CD14-positive monocyte (primary cell): ENCODE results near the gene VRK3. TPM values are rescaled to one million over a fixed set of nuclear protein-coding genes. Genes with fewer than 3 reads are reported as not detected.

Experiments
- DNase-seq, 3 donors: peaks; one replicate each; pipeline ENCODE4 v3.0.0-alpha.2; 2011 to 2022
- H2AFZ ChIP-seq: 2 replicates; pipeline ENCODE4 v1.6.0; 2012; ENCODE audit warnings: mild to moderate bottlenecking, low read depth, low read length, inconsistent platforms; ENCODE audit not compliant: insufficient read depth, poor library complexity, severe bottlenecking
- H3K27ac ChIP-seq, 2 donors: 1 replicate in 1 of 2; 2 replicates in 1 of 2; pipeline ENCODE4 v1.5.1; 2012 to 2013; ENCODE audit warnings: low read length in 2 of 2, control low read depth in 1 of 2, inconsistent platforms in 1 of 2, low read depth in 1 of 2, mild to moderate bottlenecking in 1 of 2
- H3K27me3 ChIP-seq, 2 donors: one replicate each; pipeline versions ENCODE4 v1.6.0 to v1.6.1; 2011 to 2013; ENCODE audit warnings: low read length in 2 of 2; ENCODE audit not compliant: control insufficient read depth in 2 of 2, insufficient read depth in 2 of 2
- H3K36me3 ChIP-seq, 2 donors: replicated peaks in 1 of 2; 1 replicate in 1 of 2; 2 replicates in 1 of 2; pipeline versions ENCODE4 v1.5.1 to v1.6.1; 2012 to 2013; ENCODE audit warnings: low read length in 2 of 2, control low read depth in 1 of 2, inconsistent platforms in 1 of 2, mild to moderate bottlenecking in 1 of 2; ENCODE audit not compliant: insufficient read depth in 2 of 2, control insufficient read depth in 1 of 2
- H3K4me1 ChIP-seq, 2 donors: 1 replicate in 1 of 2; 2 replicates in 1 of 2; pipeline versions ENCODE4 v1.5.1 to v1.6.1; 2012 to 2013; ENCODE audit warnings: low read length in 2 of 2, control low read depth in 1 of 2, inconsistent platforms in 1 of 2, mild to moderate bottlenecking in 1 of 2, moderate library complexity in 1 of 2; ENCODE audit not compliant: insufficient read depth in 2 of 2, control insufficient read depth in 1 of 2
- H3K4me2 ChIP-seq: replicated peaks from 2 replicates; pipeline ENCODE3; 2012; ENCODE audit warnings: low read length, moderate library complexity, mild to moderate bottlenecking; ENCODE audit not compliant: poor library complexity, severe bottlenecking; ENCODE audit errors: extremely low read depth
- H3K4me3 ChIP-seq, 3 experiments: fragments of 200-600 bp in 1 of 3; sonication (generic) in 1 of 3; replicated peaks in 1 of 3; 1 replicate in 2 of 3; 2 replicates in 1 of 3; pipeline ENCODE4 v1.5.1; 2011 to 2013; ENCODE audit warnings: low read length in 3 of 3, mild to moderate bottlenecking in 3 of 3, control low read depth in 2 of 3, low read depth in 2 of 3, inconsistent platforms in 1 of 3, moderate library complexity in 1 of 3
- H3K79me2 ChIP-seq: 2 replicates; pipeline ENCODE4 v1.6.0; 2012; ENCODE audit warnings: mild to moderate bottlenecking, control low read depth, inconsistent platforms, low read length, moderate library complexity; ENCODE audit not compliant: insufficient read depth
- H3K9ac ChIP-seq: 2 replicates; pipeline ENCODE4 v1.6.0; 2017; ENCODE audit warnings: low read length, mild to moderate bottlenecking; ENCODE audit not compliant: insufficient read depth, poor library complexity, severe bottlenecking
- H3K9me3 ChIP-seq, 2 donors: replicated peaks in 1 of 2; 1 replicate in 1 of 2; 2 replicates in 1 of 2; pipeline versions ENCODE4 v1.5.1 to v1.6.1; 2012 to 2013; ENCODE audit warnings: low read length in 2 of 2, control low read depth in 1 of 2; ENCODE audit not compliant: control insufficient read depth in 1 of 2, insufficient read depth in 1 of 2
- H4K20me1 ChIP-seq: 2 replicates; pipeline ENCODE4 v1.6.0; 2012; ENCODE audit warnings: mild to moderate bottlenecking, low read length, control low read depth, moderate library complexity; ENCODE audit not compliant: insufficient read depth
- H3K27ac Mint-ChIP-seq, 7 donors: one replicate each; pipeline ENCODE4 v1.8.0; 2020; ENCODE audit warnings: mild to moderate bottlenecking in 7 of 7, mixed read lengths in 7 of 7, moderate library complexity in 6 of 7, inconsistent platforms in 2 of 7
- H3K27me3 Mint-ChIP-seq, 3 donors: one replicate each; pipeline ENCODE4 v1.8.0; 2021 to 2022; ENCODE audit warnings: low read depth in 3 of 3, mild to moderate bottlenecking in 3 of 3, mixed read lengths in 3 of 3, moderate library complexity in 3 of 3, inconsistent platforms in 1 of 3
- H3K36me3 Mint-ChIP-seq, 2 donors: one replicate each; pipeline ENCODE4 v1.8.0; 2020; ENCODE audit warnings: mixed read lengths in 2 of 2, inconsistent platforms in 1 of 2, mild to moderate bottlenecking in 1 of 2
- H3K4me1 Mint-ChIP-seq: one replicate; pipeline ENCODE4 v1.8.0; 2020; ENCODE audit warnings: mild to moderate bottlenecking, mixed read lengths
- H3K4me3 Mint-ChIP-seq, 2 donors: one replicate each; pipeline ENCODE4 v1.8.0; 2020; ENCODE audit warnings: mild to moderate bottlenecking in 2 of 2, mixed read lengths in 2 of 2, moderate library complexity in 1 of 2
- H3K9me3 Mint-ChIP-seq, 7 donors: one replicate each; pipeline ENCODE4 v1.8.0; 2020 to 2022; ENCODE audit warnings: mixed read lengths in 7 of 7, mild to moderate bottlenecking in 6 of 7, moderate library complexity in 6 of 7, inconsistent platforms in 2 of 7
- CTCF ChIP-seq: fragments of 200-600 bp; IDR thresholded peaks from one replicate; pipeline ENCODE4 v1.8.0; 2022; ENCODE audit warnings: antibody characterized with exemption, mild to moderate bottlenecking
- WGBS: methylation state at CpG from one replicate; pipeline ENCODE4 v1.1.5; 2013; ENCODE audit warnings: missing lambda C conversion rate; ENCODE audit not compliant: insufficient coverage; 5-methylcytosine and 5-hydroxymethylcytosine counted together
- intact Hi-C, 2 donors: fragments of 100-400 bp; cut with micrococcal nuclease; formaldehyde crosslinking; loops; one replicate each; pipeline versions ENCODE4 v1.15.0 to v1.15.1; 2023
- polyA plus RNA-seq, 3 donors: library from polyadenylated mRNA; depleted of rRNA in 1 of 3; unstranded in 2 of 3; stranded (reverse) in 1 of 3; fragments of 300-500 nt in 2 of 3; fragments of >200 nt in 1 of 3; fragmentation: Illumina TruSeq in 2 of 3; gene quantifications; 1 replicate in 2 of 3; 2 replicates in 1 of 3; pipeline ENCODE4 v1.2.3, GENCODE V29; 2012 to 2021

Gene VRK3
- polyA plus RNA-seq, 3 donors: 42.8 to 47.3 (median 46.8) TPM

- no peak for TF ChIP-seq CTCF
- no peak overlapping the region for H3K4me3 ChIP-seq
- Mint-ChIP-seq H3K4me3 (peak overlapping the region in 1 of 2 donors; percentile 13), H3K36me3 (peaks cover 12 to 15% of the 10 kb centered on the region in 2 donors), H3K27me3 (peaks cover 5 to 16% (median 7%) of the 10 kb centered on the region in 3 donors), H3K4me1 (peaks cover 18% of the 10 kb centered on the region), H3K9me3 (peaks cover 0 to 4% (median 0%) of the 10 kb centered on the region in 7 donors), H3K27ac (no peak overlapping the region)
- H3K4me1 ChIP-seq: peaks cover 14 to 16% of the 10 kb centered on the region in 2 donors
- H3K27ac ChIP-seq: no peak overlapping the region
- intact Hi-C loops: no loop called here
- H3K9ac ChIP-seq: no peak overlapping the region
- H3K4me2 ChIP-seq: no peak overlapping the region
- no peaks in the 10 kb centered on the region for H3K79me2 ChIP-seq
- no peak overlapping the region for H2AFZ ChIP-seq
- H3K36me3 ChIP-seq: peaks cover 0 to 13% of the 10 kb centered on the region in 2 donors
- WGBS: 80% methylated on average over 3 of the region's 5 CpGs
- no peaks in the 10 kb centered on the region for H3K27me3 ChIP-seq
- H4K20me1 ChIP-seq: peaks cover 18% of the 10 kb centered on the region
- DNase-seq: no peak
- H3K9me3 ChIP-seq: no peaks in the 10 kb centered on the region
Observed at GRCh38 chr19:49936549-49936948, 88.6 kb downstream of the VRK3 start.

DNA sequence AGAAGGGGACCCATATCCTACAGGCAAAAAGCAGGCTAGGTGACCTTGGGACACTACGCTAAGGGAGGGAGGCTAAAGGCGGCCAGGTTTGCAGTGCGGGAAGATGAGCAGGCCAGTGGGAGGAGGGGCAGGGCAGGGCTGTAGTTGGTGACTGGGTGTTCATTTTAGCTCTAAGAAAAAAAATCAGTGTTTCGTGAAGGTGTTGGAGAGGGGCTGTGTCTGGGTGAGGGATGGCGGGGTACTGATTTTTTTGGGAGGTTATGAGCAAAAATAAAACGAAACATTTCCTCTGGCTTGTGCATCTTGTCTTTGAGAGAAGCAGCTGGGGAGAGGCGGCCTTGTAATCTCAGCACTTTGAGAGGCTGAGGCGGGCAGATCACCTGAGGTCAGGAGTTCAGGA is 91.5 kb downstream of the VRK3 start:
- no peak for TF ChIP-seq CTCF
- Mint-ChIP-seq H3K4me3 (no peak overlapping the region), H3K27ac (no peak overlapping the region), H3K36me3 (peaks cover 16 to 20% of the 10 kb centered on the region in 2 donors), H3K9me3 (peaks cover 0 to 4% (median 0%) of the 10 kb centered on the region in 7 donors), H3K27me3 (peaks cover 6 to 16% (median 12%) of the 10 kb centered on the region in 3 donors), H3K4me1 (peaks cover 33% of the 10 kb centered on the region)
- no peaks in the 10 kb centered on the region for H3K27me3 ChIP-seq
- no peak overlapping the region for H3K9ac ChIP-seq
- H3K4me3 ChIP-seq: no peak overlapping the region
- intact Hi-C loops: no loop called here
- no peak for DNase-seq
- H3K79me2 ChIP-seq: no peaks in the 10 kb centered on the region
- H4K20me1 ChIP-seq: peaks cover 33% of the 10 kb centered on the region
- peaks cover 24 to 38% of the 10 kb centered on the region in 2 donors for H3K4me1 ChIP-seq
- H2AFZ ChIP-seq: no peak overlapping the region
- peaks cover 3 to 22% of the 10 kb centered on the region in 2 donors for H3K36me3 ChIP-seq
- no peaks in the 10 kb centered on the region for H3K9me3 ChIP-seq
- 87% methylated on average over 6 of the region's 8 CpGs for WGBS
- no peak overlapping the region for H3K4me2 ChIP-seq
- no peak overlapping the region for H3K27ac ChIP-seq
